K562 (cell line): Measurements from ENCODE around the gene DPP3. TPM values are rescaled to one million over a fixed set of nuclear protein-coding genes. Genes with fewer than 3 reads are reported as not detected.

Source experiments
- BACH1 ChIP-seq: fragments of 200-800 bp; sonication (Bioruptor generic); IDR thresholded peaks from 2 replicates; pipeline ENCODE4 v1.6.1; 2016; ENCODE audit warnings: missing genetic modification characterization, missing compliant biosample characterization
- CBFA2T2 ChIP-seq: fragments of 450-650 bp; conservative IDR thresholded peaks from 2 replicates; pipeline ENCODE4 v1.6.1; 2017; ENCODE audit warnings: mild to moderate bottlenecking
- CCAR2 ChIP-seq: fragments of 200-400 bp; formaldehyde crosslinking; IDR thresholded peaks from 2 replicates; pipeline ENCODE4 v1.6.1; 2017; ENCODE audit warnings: mild to moderate bottlenecking, low read depth, low read length
- DACH1 ChIP-seq: fragments of 450-650 bp; IDR thresholded peaks from 2 replicates; pipeline ENCODE4 v1.6.1; 2018; ENCODE audit not compliant: partially characterized antibody
- FOS ChIP-seq: IDR thresholded peaks from 3 replicates; pipeline ENCODE4 v1.6.1; 2011; ENCODE audit not compliant: insufficient read length; ENCODE audit errors: extremely low read depth
- FOXK1 ChIP-seq: sonication (generic); formaldehyde crosslinking; IDR thresholded peaks from 2 replicates; pipeline ENCODE4 v1.8.0; 2022; ENCODE audit warnings: missing genetic modification reagents, mild to moderate bottlenecking, borderline replicate concordance
- GABPB1 ChIP-seq: sonication (generic); formaldehyde crosslinking; IDR thresholded peaks from 2 replicates; pipeline ENCODE4 v1.8.0; 2022; ENCODE audit warnings: mild to moderate bottlenecking, missing genetic modification reagents
- JUN ChIP-seq, 2 experiments: sonication (generic) in 1 of 2; formaldehyde crosslinking in 1 of 2; IDR thresholded peaks; 2 replicates each; pipeline versions ENCODE4 v1.6.1 to v1.8.0; 2012 to 2022; ENCODE audit warnings: borderline replicate concordance in 2 of 2, mild to moderate bottlenecking in 2 of 2, improper control_type of control experiment in 1 of 2, low read depth in 1 of 2, low read length in 1 of 2, missing genetic modification reagents in 1 of 2
- MAFF ChIP-seq: IDR thresholded peaks from 2 replicates; pipeline ENCODE4 v1.6.1; 2012; ENCODE audit warnings: low read length, improper control_type of control experiment
- RBM22 ChIP-seq: fragments of 200-400 bp; formaldehyde crosslinking; IDR thresholded peaks from 2 replicates; pipeline ENCODE4 v1.6.1; 2018; ENCODE audit warnings: low read length, low read depth; ENCODE audit not compliant: poor library complexity, severe bottlenecking
- RBM34 ChIP-seq: fragments of 200-400 bp; formaldehyde crosslinking; IDR thresholded peaks from 2 replicates; pipeline ENCODE4 v1.6.1; 2018; ENCODE audit warnings: low read length, borderline replicate concordance; ENCODE audit not compliant: insufficient read depth
- SIN3A ChIP-seq, 2 experiments: fragments of 150-350 bp in 1 of 2; IDR thresholded peaks; 2 replicates each; pipeline ENCODE4 v1.6.1; 2011 to 2016; ENCODE audit warnings: borderline replicate concordance in 2 of 2, low read depth in 2 of 2, low read length in 2 of 2, mild to moderate bottlenecking in 2 of 2, moderate library complexity in 2 of 2; ENCODE audit not compliant: control insufficient read depth in 1 of 2
- SMAD4 ChIP-seq: fragments of 250-450 bp; sonication (Bioruptor Pico); conservative IDR thresholded peaks from 2 replicates; pipeline ENCODE4 v1.8.0; 2021; ENCODE audit warnings: inconsistent platforms, mild to moderate bottlenecking, moderate library complexity
- ZC3H4 ChIP-seq: sonication (generic); formaldehyde crosslinking; IDR thresholded peaks from 2 replicates; pipeline ENCODE4 v1.9.0; 2021; ENCODE audit warnings: missing genetic modification reagents, borderline replicate concordance
- ZEB2 ChIP-seq: fragments of 450-650 bp; IDR thresholded peaks from 2 replicates; pipeline ENCODE4 v1.6.1; 2016
- ZNF239 ChIP-seq: fragments of 250-450 bp; sonication (Bioruptor Pico); IDR thresholded peaks from 2 replicates; pipeline ENCODE4 v1.4.0; 2020; ENCODE audit warnings: mild to moderate bottlenecking
- ZNF282 ChIP-seq: sonication (generic); formaldehyde crosslinking; IDR thresholded peaks from 2 replicates; pipeline ENCODE4 v1.8.1; 2023; ENCODE audit warnings: missing genetic modification reagents
- ZNF311 ChIP-seq: fragments of 250-450 bp; sonication (Bioruptor Pico); IDR thresholded peaks from 2 replicates; pipeline ENCODE4 v1.4.0; 2020; ENCODE audit warnings: mild to moderate bottlenecking, moderate library complexity
- ZNF316 ChIP-seq: fragments of 450-650 bp; IDR thresholded peaks from 2 replicates; pipeline ENCODE4 v1.6.1; 2016
- ZNF324 ChIP-seq: fragments of 250-450 bp; sonication (Bioruptor Pico); IDR thresholded peaks from 2 replicates; pipeline ENCODE4 v1.4.0; 2020; ENCODE audit warnings: mild to moderate bottlenecking
- ZNF431 ChIP-seq: sonication (generic); formaldehyde crosslinking; IDR thresholded peaks from 2 replicates; pipeline ENCODE4 v1.8.0; 2022; ENCODE audit warnings: mild to moderate bottlenecking, missing genetic modification reagents
- ZNF696 ChIP-seq: fragments of 250-450 bp; sonication (Bioruptor Pico); conservative IDR thresholded peaks from 2 replicates; pipeline ENCODE4 v1.4.0; 2020; ENCODE audit warnings: mild to moderate bottlenecking, moderate library complexity
- polyA plus RNA-seq, 8 experiments: library from polyadenylated mRNA; depleted of rRNA in 4 of 8; stranded (reverse) in 5 of 8; unstranded in 3 of 8; fragments of >200 nt; fragmentation: Nextera tagmentation in 2 of 8; fragmentation: Illumina TruSeq in 1 of 8; extraction: Ambion mirVana in 2 of 8; extraction: Trizol in 1 of 8; gene quantifications; 2 replicates each; pipeline versions ENCODE4 v1.2.1 to v1.2.3, GENCODE V29; 2011 to 2014; ENCODE audit warnings: inconsistent platforms in 1 of 8, missing spikeins in 1 of 8
- total RNA-seq, 7 experiments: library from RNA; depleted of rRNA in 6 of 7; stranded (reverse); fragments of >200 nt in 6 of 7; fragmentation: Illumina TruSeq in 2 of 7; extraction: Trizol in 2 of 7; gene quantifications; 2 replicates each; pipeline versions ENCODE4 v1.2.1 to v1.2.3, GENCODE V29; 2011 to 2021; ENCODE audit warnings: low replicate concordance in 1 of 7
- TF ChIP-seq, protein P1 (sequence below): fragments of 250-450 bp; sonication (Bioruptor Pico); IDR thresholded peaks from 2 replicates; pipeline ENCODE4 v1.8.0; 2021; ENCODE audit warnings: mild to moderate bottlenecking, moderate library complexity
- TF ChIP-seq, protein P2 (sequence below): sonication (generic); formaldehyde crosslinking; IDR thresholded peaks from 2 replicates; pipeline ENCODE4 v1.8.0; 2023; ENCODE audit warnings: missing genetic modification reagents, mild to moderate bottlenecking, borderline replicate concordance

The DPP3 gene
- total and polyA plus RNA-seq, 9 of the 15 experiments (the other 6 are each of a cell fraction or from before 2014, with no cell fraction given) = 3.7 to 69.2 (median 43.3) TPM

DNA sequence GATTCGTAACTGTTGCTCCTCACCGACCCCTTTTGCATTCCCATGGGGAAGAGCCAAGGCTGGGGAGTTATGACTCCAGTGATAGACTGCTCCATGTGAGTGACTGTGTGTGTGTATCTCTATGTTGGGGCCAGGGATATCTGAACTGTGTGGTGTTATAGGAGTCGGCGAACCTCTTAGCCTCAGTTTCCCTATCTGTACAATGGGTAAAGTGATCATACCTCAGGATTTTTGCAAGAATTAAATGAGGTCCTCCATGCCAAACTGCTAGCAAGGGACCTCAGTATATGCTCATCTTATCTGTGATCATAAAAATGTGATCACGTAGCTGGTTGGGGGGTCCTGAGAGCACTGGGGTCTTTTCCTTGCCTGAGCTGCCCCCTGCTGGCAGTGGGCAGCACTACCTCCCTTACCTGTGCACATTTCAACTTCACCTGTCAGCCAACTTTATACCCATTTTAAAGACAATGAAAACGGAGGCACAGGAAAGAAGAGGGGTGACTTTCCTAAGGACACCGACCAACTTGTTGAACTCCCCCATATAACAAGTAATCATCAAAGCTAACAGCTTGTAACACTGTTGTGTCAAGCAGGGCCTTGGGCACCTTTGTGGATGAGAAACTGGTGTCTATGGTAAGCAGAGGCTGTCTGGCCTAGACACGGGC is 1.4 kb upstream of the DPP3 start (continued):
- TF ChIP-seq, protein P1, sequence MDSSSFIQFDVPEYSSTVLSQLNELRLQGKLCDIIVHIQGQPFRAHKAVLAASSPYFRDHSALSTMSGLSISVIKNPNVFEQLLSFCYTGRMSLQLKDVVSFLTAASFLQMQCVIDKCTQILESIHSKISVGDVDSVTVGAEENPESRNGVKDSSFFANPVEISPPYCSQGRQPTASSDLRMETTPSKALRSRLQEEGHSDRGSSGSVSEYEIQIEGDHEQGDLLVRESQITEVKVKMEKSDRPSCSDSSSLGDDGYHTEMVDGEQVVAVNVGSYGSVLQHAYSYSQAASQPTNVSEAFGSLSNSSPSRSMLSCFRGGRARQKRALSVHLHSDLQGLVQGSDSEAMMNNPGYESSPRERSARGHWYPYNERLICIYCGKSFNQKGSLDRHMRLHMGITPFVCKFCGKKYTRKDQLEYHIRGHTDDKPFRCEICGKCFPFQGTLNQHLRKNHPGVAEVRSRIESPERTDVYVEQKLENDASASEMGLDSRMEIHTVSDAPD (CRISPR knock-in tag) = no peak
- TF ChIP-seq ZNF316 (no peak), ZNF282 (CRISPR knock-in tag) (no peak), RBM22 (no peak), MAFF (no peak), ZNF431 (CRISPR knock-in tag) (no peak), BACH1 (tag) (no peak), ZNF324 (CRISPR knock-in tag) (no peak), FOXK1 (CRISPR knock-in tag) (no peak), FOS (no peak), GABPB1 (CRISPR knock-in tag) (peak; percentile 27; the same call in 1 of the 2 replicates), DACH1 (no peak), ZNF311 (no peak), JUN (IDR thresholded peaks at IDR 0.05; ENCODE audit: borderline replicate concordance, low read depth, low read length) (no peak), JUN (CRISPR knock-in tag; IDR thresholded peaks at IDR 0.05; ENCODE audit: borderline replicate concordance) (peak; percentile 39; the same call in 1 of the 2 replicates), RBM34 (no peak), CCAR2 (no peak), ZNF696 (CRISPR knock-in tag) (no peak), ZEB2 (peak; percentile 92), ZNF239 (no peak), SMAD4 (no peak), ZC3H4 (CRISPR knock-in tag) (no peak), SIN3A (IDR thresholded peaks at IDR 0.05; ENCODE audit: borderline replicate concordance in 2 of 2, control insufficient read depth in 1 of 2, low read depth in 2 of 2, low read length in 2 of 2) (no peak), CBFA2T2 (no peak)
- TF ChIP-seq, protein P2, sequence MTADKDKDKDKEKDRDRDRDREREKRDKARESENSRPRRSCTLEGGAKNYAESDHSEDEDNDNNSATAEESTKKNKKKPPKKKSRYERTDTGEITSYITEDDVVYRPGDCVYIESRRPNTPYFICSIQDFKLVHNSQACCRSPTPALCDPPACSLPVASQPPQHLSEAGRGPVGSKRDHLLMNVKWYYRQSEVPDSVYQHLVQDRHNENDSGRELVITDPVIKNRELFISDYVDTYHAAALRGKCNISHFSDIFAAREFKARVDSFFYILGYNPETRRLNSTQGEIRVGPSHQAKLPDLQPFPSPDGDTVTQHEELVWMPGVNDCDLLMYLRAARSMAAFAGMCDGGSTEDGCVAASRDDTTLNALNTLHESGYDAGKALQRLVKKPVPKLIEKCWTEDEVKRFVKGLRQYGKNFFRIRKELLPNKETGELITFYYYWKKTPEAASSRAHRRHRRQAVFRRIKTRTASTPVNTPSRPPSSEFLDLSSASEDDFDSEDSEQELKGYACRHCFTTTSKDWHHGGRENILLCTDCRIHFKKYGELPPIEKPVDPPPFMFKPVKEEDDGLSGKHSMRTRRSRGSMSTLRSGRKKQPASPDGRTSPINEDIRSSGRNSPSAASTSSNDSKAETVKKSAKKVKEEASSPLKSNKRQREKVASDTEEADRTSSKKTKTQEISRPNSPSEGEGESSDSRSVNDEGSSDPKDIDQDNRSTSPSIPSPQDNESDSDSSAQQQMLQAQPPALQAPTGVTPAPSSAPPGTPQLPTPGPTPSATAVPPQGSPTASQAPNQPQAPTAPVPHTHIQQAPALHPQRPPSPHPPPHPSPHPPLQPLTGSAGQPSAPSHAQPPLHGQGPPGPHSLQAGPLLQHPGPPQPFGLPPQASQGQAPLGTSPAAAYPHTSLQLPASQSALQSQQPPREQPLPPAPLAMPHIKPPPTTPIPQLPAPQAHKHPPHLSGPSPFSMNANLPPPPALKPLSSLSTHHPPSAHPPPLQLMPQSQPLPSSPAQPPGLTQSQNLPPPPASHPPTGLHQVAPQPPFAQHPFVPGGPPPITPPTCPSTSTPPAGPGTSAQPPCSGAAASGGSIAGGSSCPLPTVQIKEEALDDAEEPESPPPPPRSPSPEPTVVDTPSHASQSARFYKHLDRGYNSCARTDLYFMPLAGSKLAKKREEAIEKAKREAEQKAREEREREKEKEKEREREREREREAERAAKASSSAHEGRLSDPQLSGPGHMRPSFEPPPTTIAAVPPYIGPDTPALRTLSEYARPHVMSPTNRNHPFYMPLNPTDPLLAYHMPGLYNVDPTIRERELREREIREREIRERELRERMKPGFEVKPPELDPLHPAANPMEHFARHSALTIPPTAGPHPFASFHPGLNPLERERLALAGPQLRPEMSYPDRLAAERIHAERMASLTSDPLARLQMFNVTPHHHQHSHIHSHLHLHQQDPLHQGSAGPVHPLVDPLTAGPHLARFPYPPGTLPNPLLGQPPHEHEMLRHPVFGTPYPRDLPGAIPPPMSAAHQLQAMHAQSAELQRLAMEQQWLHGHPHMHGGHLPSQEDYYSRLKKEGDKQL (CRISPR knock-in tag) = no peak
